NCI-H146 (cell line): ENCODE data around the gene SUMO4.
A peak's percentile ranks its signal among the peaks of the same experiment; 100 is the strongest.
"Not testable (repeated sequence)": the region's sequence is repeated elsewhere in the genome, so short reads cannot be mapped to it uniquely, and the experiment has no call there.

Experiments used
- DNase-seq: peaks from one replicate; lab custom pipeline; 2025; lab: John Stamatoyannopoulos, UW

SUMO4 gene

DNA sequence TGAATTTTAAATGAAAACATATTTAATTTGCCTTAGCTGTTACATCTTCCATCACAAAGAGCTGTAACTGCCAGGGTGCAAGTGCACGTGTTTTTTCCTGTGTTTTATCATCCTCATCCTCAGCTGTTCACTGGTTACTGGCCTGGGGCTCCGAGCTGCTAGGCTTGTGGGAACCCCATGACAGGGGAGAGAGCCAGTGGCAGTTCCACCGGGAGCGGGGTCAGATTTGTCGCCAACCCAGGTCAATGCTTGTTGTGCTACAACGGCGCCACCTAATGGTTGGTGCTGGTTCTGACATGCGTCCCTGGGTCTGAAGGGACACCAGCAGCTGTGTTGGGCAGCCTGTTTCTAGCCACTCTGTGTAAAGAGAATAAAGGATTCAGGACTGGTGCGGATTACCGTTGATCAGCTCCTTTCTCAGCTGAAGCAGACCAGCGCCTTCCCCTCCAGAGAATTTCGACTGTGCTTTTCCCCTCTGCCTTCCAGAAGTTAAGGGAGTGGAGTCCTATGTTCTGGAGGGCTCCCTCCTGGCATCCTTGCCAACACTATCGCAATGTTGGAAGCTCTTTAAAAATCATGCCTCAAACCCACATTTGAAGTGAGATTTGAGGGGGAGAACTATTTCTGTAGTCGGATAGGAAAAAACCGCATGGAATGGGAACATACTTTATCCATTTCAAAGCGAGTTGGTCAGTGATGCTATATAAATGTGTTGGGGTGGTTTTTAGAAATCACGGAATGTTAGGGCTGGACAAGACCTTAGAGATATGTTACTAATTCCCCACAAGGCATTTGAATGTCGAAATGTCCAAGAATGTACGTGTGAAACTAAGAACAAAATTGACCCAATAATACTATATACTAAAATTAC is 32.1 kb downstream of the SUMO4 start:
- peak; percentile 91 for DNase-seq

- DNase-seq: no peak
These were observed 33.3 kb downstream of the SUMO4 start for GRCh38 chr6:149433405-149433804.

- no peak for DNase-seq
These were observed 33.8 kb downstream of the SUMO4 start for GRCh38 chr6:149433881-149434280.

- DNase-seq: no peak
These were observed 36.0 kb downstream of the SUMO4 start for GRCh38 chr6:149435919-149436586.

- no peak for DNase-seq
These were observed 36.6 kb downstream of the SUMO4 start for GRCh38 chr6:149436647-149437046.

GRCh38 chr6:149437212-149437611 is 37.1 kb downstream of the SUMO4 start:
- no peak for DNase-seq

DNA sequence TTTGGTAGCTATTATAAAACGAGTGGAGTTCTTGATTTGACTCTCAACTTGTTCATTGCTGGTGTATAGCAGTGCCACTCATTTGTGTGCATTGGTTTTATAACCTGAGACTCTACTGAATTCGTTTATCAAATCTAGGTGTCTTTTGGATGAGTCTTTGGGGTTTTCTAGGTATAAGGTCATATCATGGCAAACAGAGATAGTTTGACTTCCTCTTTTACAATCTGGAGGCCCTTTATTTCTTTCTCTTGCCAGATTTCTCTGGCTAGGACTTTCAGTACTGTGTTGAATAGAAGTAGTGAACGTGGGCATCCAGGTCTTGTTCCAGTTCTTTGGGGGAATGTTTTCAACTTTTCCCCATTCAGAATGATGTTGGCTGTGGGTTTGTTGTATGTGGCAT is 38.8 kb downstream of the SUMO4 start:
- DNase-seq: no peak

- no peak for DNase-seq
These were observed 39.6 kb downstream of the SUMO4 start for GRCh38 chr6:149439626-149440025.

- DNase-seq: no peak
These were observed 40.9 kb downstream of the SUMO4 start for GRCh38 chr6:149440735-149441671.

- DNase-seq: no peak
These were observed 41.7 kb downstream of the SUMO4 start for GRCh38 chr6:149441740-149442139.

- DNase-seq: no peak
These were observed 43.5 kb downstream of the SUMO4 start for GRCh38 chr6:149443411-149444181.

GRCh38 chr6:149444360-149445094 is 44.5 kb downstream of the SUMO4 start:
- not testable (repeated sequence) for DNase-seq

- peak; percentile 44 for DNase-seq
These were observed 45.0 kb downstream of the SUMO4 start for GRCh38 chr6:149445095-149445466.

DNA sequence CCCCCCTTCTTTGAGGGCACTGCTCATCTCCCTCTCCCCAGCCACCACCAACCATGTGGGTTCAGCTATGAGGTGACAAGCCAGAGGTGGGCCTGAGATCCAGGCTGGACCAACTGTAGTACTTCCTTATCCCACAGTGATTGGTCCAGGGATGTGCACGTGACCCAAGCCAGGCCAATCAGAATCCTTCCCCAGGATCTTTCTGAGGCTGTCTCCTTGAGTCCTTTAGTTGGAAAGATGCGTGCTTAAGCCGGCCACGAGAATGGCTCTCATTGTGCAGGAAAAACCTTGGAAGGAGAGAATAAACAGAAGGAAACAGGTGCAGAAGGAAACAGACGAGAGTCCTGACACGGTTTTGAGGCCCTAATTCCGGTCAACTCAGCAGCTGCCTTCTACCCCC is 45.5 kb downstream of the SUMO4 start:
- DNase-seq: no peak

DNA sequence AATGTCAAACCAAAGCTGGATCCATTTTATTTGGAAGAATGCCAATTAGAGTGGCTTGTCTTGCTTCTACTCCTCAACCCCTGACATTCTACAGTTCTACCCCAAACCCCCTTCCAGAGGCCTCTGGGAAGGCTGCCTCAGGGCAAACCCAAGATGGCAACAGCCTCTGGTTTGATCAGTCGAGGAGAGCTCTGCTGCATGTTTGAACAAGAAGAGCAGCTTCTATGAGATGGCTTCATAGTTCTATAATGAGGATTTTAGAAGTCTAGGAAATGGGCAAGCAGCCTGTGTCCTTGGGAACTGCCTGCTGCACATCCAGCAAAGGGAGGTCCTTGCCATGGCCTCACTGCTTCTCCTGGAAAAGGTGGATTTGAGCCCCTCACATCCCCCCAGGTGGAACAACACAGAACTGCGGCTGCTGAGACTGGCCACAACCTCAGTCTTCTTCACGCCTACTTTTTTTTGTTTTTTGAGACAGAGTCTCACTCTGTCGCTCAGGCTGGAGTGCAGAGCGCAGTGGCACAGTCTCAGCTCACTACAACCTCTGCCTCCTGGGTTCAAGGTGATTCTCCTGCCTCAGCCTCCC is 46.8 kb downstream of the SUMO4 start:
- DNase-seq: no peak

DNA sequence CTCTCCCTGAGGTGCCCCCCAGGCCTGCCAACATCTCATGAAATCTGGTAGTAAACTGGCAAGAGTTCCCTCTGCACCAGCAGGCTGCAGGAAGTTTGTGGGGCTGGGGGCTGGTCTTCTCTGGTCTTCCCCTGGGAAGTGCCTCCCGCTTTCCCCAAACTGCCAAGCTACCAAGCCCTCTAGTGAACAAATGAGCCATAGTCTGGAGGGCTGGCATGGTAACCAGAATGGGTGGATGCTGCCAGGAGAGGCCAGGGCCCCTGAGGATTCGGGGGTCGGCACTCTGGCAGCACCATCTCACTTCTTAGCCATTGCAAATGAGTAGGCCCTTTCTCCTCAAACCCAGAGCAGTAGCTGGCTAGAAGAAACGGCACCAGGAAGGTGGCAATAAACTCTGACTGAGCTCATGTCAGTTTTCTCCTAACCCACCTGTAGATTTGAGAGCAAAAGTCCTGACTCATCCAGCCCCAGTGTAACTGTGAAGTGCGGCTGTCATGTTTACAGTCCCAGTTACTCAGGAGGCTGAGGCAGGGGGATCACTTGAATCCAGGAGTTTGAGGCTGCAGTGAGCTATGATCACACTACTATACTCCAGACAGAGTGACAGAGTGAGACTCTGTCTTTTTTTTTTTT is 48.9 kb downstream of the SUMO4 start:
- no peak for DNase-seq

DNA sequence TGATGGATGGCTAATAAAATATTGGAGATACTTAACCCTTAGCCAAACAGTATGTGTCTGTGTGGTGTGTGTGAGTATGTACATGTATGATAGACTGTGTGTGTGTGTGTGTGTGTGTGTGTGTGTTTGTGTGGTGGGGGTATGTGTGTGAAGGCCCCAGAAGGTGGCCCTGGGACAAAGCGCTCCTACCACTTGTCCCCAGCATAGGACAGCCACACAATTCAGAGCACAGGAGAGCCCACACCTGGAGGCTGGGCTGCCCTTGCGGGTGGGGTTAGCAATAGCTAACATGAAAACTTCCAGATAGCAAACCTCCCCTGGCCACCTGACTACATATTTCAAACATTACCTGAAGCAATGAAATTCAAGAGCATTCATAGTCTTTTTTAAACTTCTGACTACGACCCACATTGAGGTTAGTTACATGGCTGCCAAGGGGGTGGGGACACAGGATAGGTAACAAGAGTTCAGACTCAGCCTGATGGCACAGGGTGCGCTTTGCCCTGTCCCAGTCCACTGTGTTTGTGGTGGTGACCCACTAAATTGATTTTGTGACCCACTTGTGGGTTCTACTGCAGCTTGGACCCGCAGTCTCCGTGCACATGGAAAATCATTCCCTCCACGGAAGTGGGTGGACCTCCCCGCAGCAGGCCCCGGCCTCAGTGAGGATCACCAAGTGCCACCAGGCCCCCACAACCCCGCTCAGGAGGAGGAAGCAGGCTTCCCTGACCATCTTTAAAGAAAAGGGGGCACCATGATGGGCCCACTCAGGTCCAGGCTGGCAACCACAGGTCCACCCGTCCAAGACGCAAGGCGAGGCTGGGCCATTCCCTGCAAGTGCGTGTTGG is 50.0 kb downstream of the SUMO4 start:
- DNase-seq: no peak
